Ascending aorta (tissue), 2 donors: Measurements from ENCODE around the gene TEX13A. TPM values are rescaled to one million over a fixed set of nuclear protein-coding genes. Genes with fewer than 3 reads are reported as not detected.
A peak's percentile ranks its signal among the peaks of the same experiment; 100 is the strongest.

Experiments
- DNase-seq, 2 donors: peaks; one replicate each; pipeline ENCODE4 v3.0.0-alpha.2; 2019; ENCODE audit warnings: low spot score in 2 of 2
- H3K27ac ChIP-seq, 2 donors: fragments of 200-600 bp; sonication (generic); one replicate each; pipeline ENCODE4 v1.5.1; 2016 to 2017; ENCODE audit warnings: mild to moderate bottlenecking in 1 of 2
- H3K27me3 ChIP-seq: fragments of 200-600 bp; sonication (generic); one replicate; pipeline ENCODE4 v1.5.1; 2017
- H3K36me3 ChIP-seq, 2 donors: fragments of 200-600 bp; sonication (generic); one replicate each; pipeline ENCODE4 v1.5.1; 2016
- H3K4me1 ChIP-seq, 2 donors: fragments of 200-600 bp; sonication (generic); one replicate each; pipeline ENCODE4 v1.5.1; 2016 to 2017; ENCODE audit warnings: mild to moderate bottlenecking in 1 of 2
- H3K4me3 ChIP-seq, 2 donors: fragments of 200-600 bp; sonication (generic); one replicate each; pipeline ENCODE4 v1.5.1; 2016 to 2017; ENCODE audit warnings: mild to moderate bottlenecking in 1 of 2
- H3K9me3 ChIP-seq, 2 donors: fragments of 200-600 bp; sonication (generic); one replicate each; pipeline ENCODE4 v1.5.1; 2016
- CTCF ChIP-seq, 3 experiments: fragments of 200-600 bp in 2 of 3; fragments of 450-650 bp in 1 of 3; sonication (generic) in 2 of 3; IDR thresholded peaks; one replicate each; pipeline ENCODE4 v1.5.1; 2016 to 2019; ENCODE audit warnings: antibody characterized with exemption in 3 of 3, mild to moderate bottlenecking in 1 of 3, moderate library complexity in 1 of 3
- intact Hi-C: fragments of 100-400 bp; cut with DNase I; formaldehyde crosslinking; loops from one replicate; pipeline ENCODE4 v1.15.1; 2023
- total RNA-seq: library from RNA; depleted of rRNA; stranded (reverse); fragments of >200 nt; gene quantifications from one replicate; pipeline ENCODE4 v1.1.0, GENCODE V29; 2016

TEX13A gene
- total RNA-seq, 1 donor from 2014 or later, result not detected

DNA sequence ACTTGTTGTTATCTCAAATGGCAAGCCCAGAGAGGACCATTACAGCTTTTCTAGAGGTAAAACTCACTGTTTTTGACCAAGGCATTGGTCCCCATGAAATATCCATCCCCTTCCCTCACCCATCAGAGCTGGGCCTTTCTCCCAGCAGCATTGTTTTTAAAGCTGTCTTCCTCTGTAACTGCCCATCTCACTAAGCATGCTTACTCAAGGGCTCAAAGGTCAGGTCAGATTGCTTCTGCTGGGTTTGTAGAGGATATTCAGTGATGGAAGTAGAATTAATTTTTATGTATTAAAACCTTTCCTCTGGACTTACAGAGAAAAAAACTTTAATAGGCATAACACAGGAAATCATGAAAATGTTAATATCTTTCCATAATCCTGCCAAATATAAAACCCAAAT is 11.1 kb downstream of the TEX13A start:
- no peaks in the 10 kb centered on the region for H3K27me3 ChIP-seq
- intact Hi-C loops, result no loop called here
- no peak overlapping the region for H3K27ac ChIP-seq
- H3K4me1 ChIP-seq, result no peaks in the 10 kb centered on the region
- H3K9me3 ChIP-seq, result no peaks in the 10 kb centered on the region
- no peaks in the 10 kb centered on the region for H3K36me3 ChIP-seq
- H3K4me3 ChIP-seq, result no peak overlapping the region
- DNase-seq, result no peak
- TF ChIP-seq CTCF (IDR thresholded peaks at IDR 0.05), result no peak

- Histone ChIP-seq H3K27me3 (no peaks in the 10 kb centered on the region), H3K36me3 (no peaks in the 10 kb centered on the region), H3K27ac (no peak overlapping the region), H3K4me3 (no peak overlapping the region), H3K9me3 (no peaks in the 10 kb centered on the region), H3K4me1 (no peaks in the 10 kb centered on the region)
- no peak for DNase-seq
- peak in 1 of 3 experiments; percentile 24 for TF ChIP-seq CTCF (IDR thresholded peaks at IDR 0.05)
- intact Hi-C loops, result no loop called here
These were observed 28.6 kb downstream of the TEX13A start for GRCh38 chrX:105191878-105192277.

DNA sequence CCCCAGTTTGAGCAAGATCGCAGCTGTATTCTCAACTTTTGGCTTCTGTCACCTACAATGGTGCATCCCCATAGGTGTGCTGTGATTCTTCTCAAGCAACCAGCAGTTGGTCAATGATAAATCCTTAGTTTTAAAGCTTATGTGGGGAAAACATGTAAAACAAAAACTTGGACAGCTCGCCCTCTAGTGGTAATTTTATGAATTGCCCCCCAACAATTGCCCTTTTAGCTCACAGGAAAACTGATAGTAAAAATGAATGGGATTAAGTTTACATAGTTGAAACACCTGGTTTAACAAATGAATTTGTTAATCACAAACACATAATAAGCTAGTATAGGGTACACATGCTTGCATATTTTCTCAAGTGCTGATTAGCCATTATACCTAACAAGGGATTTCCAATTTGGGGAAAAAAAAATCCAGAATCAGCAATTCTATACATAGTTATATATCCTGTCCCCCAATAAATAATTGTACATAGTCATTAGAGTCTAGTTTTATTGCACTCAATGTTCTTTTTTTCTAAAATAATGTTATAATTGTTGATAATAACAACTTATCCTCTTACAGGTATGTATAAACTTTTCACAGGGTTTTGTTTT is 30.1 kb downstream of the TEX13A start:
- Histone ChIP-seq H3K4me3 (no peak overlapping the region), H3K4me1 (no peaks in the 10 kb centered on the region), H3K27me3 (no peaks in the 10 kb centered on the region), H3K9me3 (no peaks in the 10 kb centered on the region), H3K27ac (no peak overlapping the region), H3K36me3 (no peaks in the 10 kb centered on the region)
- intact Hi-C loops, result no loop called here
- peak; percentile 19 to 74 (median 64) for TF ChIP-seq CTCF (IDR thresholded peaks at IDR 0.05)
- DNase-seq, result no peak

- Histone ChIP-seq H3K27me3 (no peaks in the 10 kb centered on the region), H3K4me1 (no peaks in the 10 kb centered on the region), H3K36me3 (no peaks in the 10 kb centered on the region), H3K9me3 (no peaks in the 10 kb centered on the region), H3K4me3 (no peak overlapping the region), H3K27ac (no peak overlapping the region)
- intact Hi-C loops, result no loop called here
- no peak for DNase-seq
- no peak for TF ChIP-seq CTCF (IDR thresholded peaks at IDR 0.05)
These were observed 31.4 kb downstream of the TEX13A start for GRCh38 chrX:105189093-105189492.

GRCh38 chrX:105179644-105180043 is 40.9 kb downstream of the TEX13A start:
- no peak for TF ChIP-seq CTCF (IDR thresholded peaks at IDR 0.05)
- H3K27me3 ChIP-seq, result no peaks in the 10 kb centered on the region
- H3K9me3 ChIP-seq, result peaks cover 0 to 9% of the 10 kb centered on the region in 2 donors
- H3K27ac ChIP-seq, result no peak overlapping the region
- no peak overlapping the region for H3K4me3 ChIP-seq
- DNase-seq, result no peak
- intact Hi-C loops, result no loop called here
- H3K4me1 ChIP-seq, result no peaks in the 10 kb centered on the region
- H3K36me3 ChIP-seq, result no peaks in the 10 kb centered on the region

DNA sequence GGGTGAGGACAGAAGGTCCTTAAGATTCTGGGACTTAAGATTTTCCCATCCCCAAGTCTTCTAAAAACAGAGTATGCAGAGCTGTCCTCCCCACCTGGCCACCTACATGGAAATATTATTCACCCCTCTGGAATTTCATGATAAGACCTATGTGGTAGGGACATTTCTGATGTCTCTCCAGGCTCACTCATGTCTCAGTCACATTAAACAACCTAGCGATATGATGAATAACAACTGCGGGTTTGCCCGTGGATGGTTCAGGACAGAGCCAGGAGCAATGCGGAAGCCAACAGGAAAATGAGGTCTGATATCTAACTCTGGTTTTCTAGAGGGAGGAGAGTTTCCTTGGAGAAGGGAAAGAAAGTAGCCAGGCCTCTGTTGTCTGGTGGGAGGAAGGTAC is 47.4 kb downstream of the TEX13A start:
- no peak for TF ChIP-seq CTCF (IDR thresholded peaks at IDR 0.05)
- DNase-seq, result no peak
- Histone ChIP-seq H3K4me1 (no peaks in the 10 kb centered on the region), H3K36me3 (no peaks in the 10 kb centered on the region), H3K4me3 (no peak overlapping the region), H3K27ac (no peak overlapping the region), H3K27me3 (no peaks in the 10 kb centered on the region), H3K9me3 (no peaks in the 10 kb centered on the region)
- intact Hi-C loops, result no loop called here
